TTC549 (cell line): ENCODE measurements around the gene FMNL2.

Source experiments
- FAIRE-seq: peaks from 2 replicates; lab custom pipeline; 2012; peaks lifted over from hg19 to GRCh38; lab: Jason Lieb, UNC

FMNL2 gene

GRCh38 chr2:152655880-152656279 lies 320.9 kb downstream of the FMNL2 start:
- no peak for FAIRE-seq

GRCh38 chr2:152657043-152657442 lies 322.1 kb downstream of the FMNL2 start:
- no peak for FAIRE-seq

DNA sequence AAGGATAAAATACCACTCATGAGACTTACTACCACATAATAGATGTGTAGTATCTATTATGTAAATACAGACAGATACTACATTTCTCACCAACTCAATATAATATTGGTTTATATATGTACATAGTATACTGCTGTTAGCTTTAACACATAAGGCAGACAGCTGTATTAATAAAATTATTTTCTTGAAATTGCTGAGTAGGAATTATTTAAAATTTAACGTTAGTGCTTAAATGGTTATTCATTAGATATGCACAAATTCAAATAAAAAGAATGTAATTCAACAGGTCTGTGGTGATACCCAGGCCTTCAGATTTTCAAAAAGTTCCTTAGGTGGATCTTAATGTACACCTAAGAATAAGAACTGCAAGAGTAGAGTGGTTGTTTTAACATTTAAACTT lies 323.2 kb downstream of the FMNL2 start:
- no peak for FAIRE-seq

DNA sequence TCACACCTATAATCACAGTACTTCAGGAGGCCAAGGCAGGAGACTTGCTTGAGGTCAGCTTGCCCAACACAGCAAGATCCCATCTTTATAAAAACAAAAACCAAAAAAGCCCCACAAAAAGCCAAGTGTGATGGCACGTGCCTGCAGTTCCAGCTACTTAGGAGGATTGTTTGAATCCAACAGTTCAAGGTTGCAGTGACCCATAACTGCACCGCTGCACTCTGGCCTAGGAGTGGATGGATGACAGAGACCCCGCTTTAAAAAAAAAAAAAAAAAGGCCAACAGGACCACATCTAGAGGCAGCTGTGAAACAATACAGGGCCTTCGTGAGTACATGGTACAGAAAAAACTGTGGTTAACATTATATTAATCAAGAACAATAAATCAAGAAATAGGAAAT lies 326.1 kb downstream of the FMNL2 start:
- no peak for FAIRE-seq

- no peak for FAIRE-seq
These were observed 329.8 kb downstream of the FMNL2 start for GRCh38 chr2:152664725-152665124.

DNA sequence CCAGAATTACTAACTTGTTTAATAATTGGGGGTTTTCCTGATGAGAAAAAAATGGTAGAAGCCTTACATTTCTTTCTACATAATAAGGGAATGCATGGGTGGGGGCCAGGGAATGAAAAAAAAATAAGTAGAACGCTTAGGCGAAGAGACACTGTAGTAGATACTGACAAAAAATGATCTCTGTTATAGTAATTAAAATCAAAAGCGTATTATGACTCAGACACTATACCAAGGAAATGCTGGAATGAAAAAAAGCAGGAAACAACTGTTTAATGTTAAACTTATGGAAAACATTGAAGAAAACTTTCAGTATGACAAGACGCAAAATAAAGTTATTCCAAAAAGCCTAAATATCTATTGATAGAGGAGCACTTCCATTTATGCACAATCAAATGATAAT lies 339.4 kb downstream of the FMNL2 start:
- no peak for FAIRE-seq

DNA sequence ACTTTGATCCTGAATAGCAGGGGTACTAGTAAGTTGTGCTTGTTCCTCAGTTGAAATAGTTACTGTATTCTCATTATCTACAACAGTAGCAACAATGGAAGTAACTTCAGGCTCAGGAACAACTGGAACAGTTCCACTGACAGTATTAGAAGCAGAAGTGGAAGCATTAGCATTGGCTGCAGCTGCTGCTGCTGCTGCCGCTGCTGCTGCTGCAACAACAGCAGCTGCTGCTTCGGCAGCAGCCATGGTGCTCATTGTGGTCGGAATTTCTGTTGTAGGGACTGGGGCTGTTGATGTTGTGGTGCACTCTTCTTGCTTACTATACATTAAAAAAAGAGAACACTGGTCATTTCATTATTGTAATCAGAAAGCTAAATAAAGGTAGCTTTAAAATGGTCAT lies 341.5 kb downstream of the FMNL2 start:
- no peak for FAIRE-seq

GRCh38 chr2:152678808-152679207 lies 343.8 kb downstream of the FMNL2 start:
- peak; percentile 43 for FAIRE-seq

GRCh38 chr2:152682663-152683062 lies 347.7 kb downstream of the FMNL2 start:
- no peak for FAIRE-seq

- FAIRE-seq = no peak
These were observed 348.4 kb downstream of the FMNL2 start for GRCh38 chr2:152683400-152683799.

- no peak for FAIRE-seq
These were observed 351.3 kb downstream of the FMNL2 start for GRCh38 chr2:152686321-152686720.

- no peak for FAIRE-seq
These were observed 358.1 kb downstream of the FMNL2 start for GRCh38 chr2:152693033-152693432.

GRCh38 chr2:152694161-152694661 lies 359.2 kb downstream of the FMNL2 start:
- FAIRE-seq = no peak

GRCh38 chr2:152695763-152696162 lies 360.8 kb downstream of the FMNL2 start:
- no peak for FAIRE-seq

DNA sequence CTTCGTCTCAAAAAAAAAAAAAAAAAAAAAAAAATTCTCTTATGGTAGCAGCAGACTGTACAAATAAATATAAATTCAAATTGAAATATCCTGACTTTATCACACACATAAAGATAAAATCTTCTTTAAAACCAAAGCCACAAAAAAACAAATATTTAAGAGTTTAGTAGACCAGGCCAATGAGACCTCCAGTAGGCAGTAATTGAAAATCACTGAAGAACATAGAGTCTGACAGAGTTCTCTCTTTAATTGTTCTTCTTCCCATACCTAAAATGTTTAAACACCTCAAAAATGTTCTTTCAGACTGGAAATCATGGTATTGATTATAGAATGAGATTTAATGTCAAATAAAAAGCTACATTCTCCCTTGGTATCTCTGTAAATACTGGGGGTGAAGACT lies 361.5 kb downstream of the FMNL2 start:
- FAIRE-seq = no peak
